Breast epithelium (tissue), 4 donors: ENCODE data around the gene DDR1. TPM values are rescaled to one million over a fixed set of nuclear protein-coding genes. Genes with fewer than 3 reads are reported as not detected.

Experiments
- DNase-seq, 2 donors: peaks; one replicate each; pipeline ENCODE4 v3.0.0-alpha.2; 2019; ENCODE audit warnings: low spot score in 2 of 2
- H3K27ac ChIP-seq, 2 donors: fragments of 200-600 bp; sonication (generic) in 1 of 2; one replicate each; pipeline ENCODE4 v1.5.1; 2016 to 2019; ENCODE audit warnings: mild to moderate bottlenecking in 1 of 2
- H3K27me3 ChIP-seq, 2 donors: fragments of 200-600 bp; sonication (generic) in 1 of 2; one replicate each; pipeline versions ENCODE4 v1.5.1 to v1.6.0; 2017 to 2019; ENCODE audit warnings: control low read depth in 1 of 2, mild to moderate bottlenecking in 1 of 2
- H3K36me3 ChIP-seq: fragments of 200-600 bp; one replicate; pipeline ENCODE4 v1.5.1; 2019
- H3K4me1 ChIP-seq, 2 donors: fragments of 200-600 bp; sonication (generic); one replicate each; pipeline ENCODE4 v1.5.1; 2016 to 2019; ENCODE audit warnings: control low read depth in 1 of 2
- H3K4me3 ChIP-seq, 3 donors: fragments of 200-600 bp; sonication (generic); 1 replicate in 2 of 3; 2 replicates in 1 of 3; pipeline ENCODE4 v1.5.1; 2016 to 2019; ENCODE audit warnings: mild to moderate bottlenecking in 3 of 3, moderate library complexity in 2 of 3
- H3K9me3 ChIP-seq, 2 donors: fragments of 200-600 bp; sonication (generic) in 1 of 2; one replicate each; pipeline ENCODE4 v1.5.1; 2016 to 2019; ENCODE audit warnings: control low read depth in 1 of 2
- POLR2A ChIP-seq: fragments of 450-650 bp; IDR thresholded peaks from one replicate; pipeline ENCODE4 v1.6.1; 2016; ENCODE audit warnings: antibody characterized with exemption, mild to moderate bottlenecking, moderate library complexity
- POLR2AphosphoS5 ChIP-seq, 3 donors: sonication (generic); formaldehyde crosslinking; IDR thresholded peaks; one replicate each; pipeline ENCODE4 v1.6.1; 2017; ENCODE audit warnings: antibody characterized with exemption in 3 of 3
- intact Hi-C: fragments of 100-400 bp; cut with DNase I; formaldehyde crosslinking; loops from one replicate; pipeline ENCODE4 v1.15.1; 2023; ENCODE audit warnings: low total_unique reads
- total RNA-seq, 3 donors: library from RNA; depleted of rRNA; stranded (reverse); fragments of >200 nt; gene quantifications; one replicate each; pipeline ENCODE4 v1.1.0, GENCODE V29; 2016
- TF ChIP-seq, protein P1 (sequence below), 3 donors: fragments of 450-650 bp; IDR thresholded peaks; one replicate each; pipeline ENCODE4 v1.5.1; 2016 to 2017; ENCODE audit warnings: antibody characterized with exemption in 3 of 3, mild to moderate bottlenecking in 3 of 3, moderate library complexity in 3 of 3

DDR1 gene
- total RNA-seq, 3 donors from 2014 or later, result 18.1 to 149 (median 72.1) TPM

DNA sequence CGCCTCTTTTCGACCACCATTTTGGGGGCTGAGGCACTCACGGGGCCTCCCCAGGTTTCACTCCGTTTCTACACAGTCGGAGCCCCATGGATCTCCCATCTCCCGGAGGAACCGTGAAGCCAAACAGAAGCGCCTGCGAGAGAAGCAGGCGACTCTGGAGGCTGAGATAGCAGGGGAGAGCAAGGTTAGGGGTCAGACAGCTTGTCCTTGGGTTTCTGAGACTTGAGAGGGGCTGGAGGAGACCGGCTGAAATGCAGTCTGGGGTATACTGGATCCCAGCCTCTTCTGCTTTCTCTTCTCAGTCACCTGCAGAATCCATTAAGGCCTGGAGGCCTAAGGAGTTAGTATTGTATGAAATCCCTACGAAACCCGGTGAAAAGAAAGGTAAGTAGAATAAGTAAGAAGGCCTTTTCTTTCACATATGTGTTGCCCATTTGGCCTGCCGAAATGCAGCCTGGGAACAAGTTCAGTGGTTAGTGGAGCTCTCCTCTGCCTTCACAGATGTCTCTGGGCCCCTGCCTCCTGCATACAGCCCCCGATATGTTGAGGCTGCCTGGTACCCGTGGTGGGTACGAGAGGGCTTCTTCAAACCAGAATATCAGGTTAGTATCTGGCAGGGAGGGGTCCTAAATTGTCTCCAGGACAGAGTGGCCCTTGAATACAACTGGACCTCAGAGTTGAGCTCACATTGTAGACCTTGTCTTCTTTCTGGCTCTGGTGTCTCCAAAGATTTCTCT lies 30.7 kb downstream of the DDR1 start:
- no peak for TF ChIP-seq POLR2A
- TF ChIP-seq POLR2AphosphoS5 (IDR thresholded peaks at IDR 0.05), result no peak
- TF ChIP-seq, protein P1, sequence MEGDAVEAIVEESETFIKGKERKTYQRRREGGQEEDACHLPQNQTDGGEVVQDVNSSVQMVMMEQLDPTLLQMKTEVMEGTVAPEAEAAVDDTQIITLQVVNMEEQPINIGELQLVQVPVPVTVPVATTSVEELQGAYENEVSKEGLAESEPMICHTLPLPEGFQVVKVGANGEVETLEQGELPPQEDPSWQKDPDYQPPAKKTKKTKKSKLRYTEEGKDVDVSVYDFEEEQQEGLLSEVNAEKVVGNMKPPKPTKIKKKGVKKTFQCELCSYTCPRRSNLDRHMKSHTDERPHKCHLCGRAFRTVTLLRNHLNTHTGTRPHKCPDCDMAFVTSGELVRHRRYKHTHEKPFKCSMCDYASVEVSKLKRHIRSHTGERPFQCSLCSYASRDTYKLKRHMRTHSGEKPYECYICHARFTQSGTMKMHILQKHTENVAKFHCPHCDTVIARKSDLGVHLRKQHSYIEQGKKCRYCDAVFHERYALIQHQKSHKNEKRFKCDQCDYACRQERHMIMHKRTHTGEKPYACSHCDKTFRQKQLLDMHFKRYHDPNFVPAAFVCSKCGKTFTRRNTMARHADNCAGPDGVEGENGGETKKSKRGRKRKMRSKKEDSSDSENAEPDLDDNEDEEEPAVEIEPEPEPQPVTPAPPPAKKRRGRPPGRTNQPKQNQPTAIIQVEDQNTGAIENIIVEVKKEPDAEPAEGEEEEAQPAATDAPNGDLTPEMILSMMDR (IDR thresholded peaks at IDR 0.05), result no peak
- H3K27ac ChIP-seq, result peak overlapping the region; percentile 93 to 96
- no peaks in the 10 kb centered on the region for H3K27me3 ChIP-seq
- no peak for DNase-seq
- intact Hi-C loops, result loop anchor here (10.0 kb wide), 1 partner anchor 160 kb away; no protein-coding TSS in a partner anchor
- H3K4me3 ChIP-seq, result peak overlapping the region; percentile 51 to 77 (median 66)
- no peaks in the 10 kb centered on the region for H3K9me3 ChIP-seq
- H3K4me1 ChIP-seq, result peaks cover 3 to 12% of the 10 kb centered on the region in 2 donors
- no peaks in the 10 kb centered on the region for H3K36me3 ChIP-seq

DNA sequence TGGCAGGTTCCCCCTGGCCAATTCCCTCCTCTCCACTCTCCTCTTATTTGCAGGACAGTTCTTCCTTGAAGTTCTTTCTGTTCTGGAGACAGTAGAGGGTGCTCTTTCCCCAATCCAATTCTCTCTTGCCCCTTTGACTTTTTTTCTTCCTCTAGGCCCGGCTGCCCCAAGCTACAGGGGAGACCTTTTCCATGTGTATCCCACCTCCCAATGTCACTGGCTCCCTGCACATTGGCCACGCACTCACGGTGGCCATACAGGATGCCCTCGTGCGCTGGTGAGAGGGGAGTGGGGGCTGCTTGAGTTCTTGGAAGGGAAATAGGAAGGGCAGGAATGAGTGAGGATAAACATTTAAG lies 31.2 kb downstream of the DDR1 start:
- intact Hi-C loops, result loop anchor here (10.0 kb wide), 1 partner anchor 159 kb away; no protein-coding TSS in a partner anchor
- DNase-seq, result no peak
- no peak for TF ChIP-seq POLR2A
- peak in 1 of 3 donors; percentile 39 for TF ChIP-seq POLR2AphosphoS5 (IDR thresholded peaks at IDR 0.05)
- TF ChIP-seq, protein P1 (IDR thresholded peaks at IDR 0.05), result peak; percentile 45 to 67 (median 53)
- H3K36me3 ChIP-seq, result no peaks in the 10 kb centered on the region
- H3K4me3 ChIP-seq, result no peak overlapping the region
- H3K27me3 ChIP-seq, result no peaks in the 10 kb centered on the region
- peak overlapping the region; percentile 93 to 96 for H3K27ac ChIP-seq
- H3K4me1 ChIP-seq, result peaks cover 3 to 12% of the 10 kb centered on the region in 2 donors
- H3K9me3 ChIP-seq, result no peaks in the 10 kb centered on the region

DNA sequence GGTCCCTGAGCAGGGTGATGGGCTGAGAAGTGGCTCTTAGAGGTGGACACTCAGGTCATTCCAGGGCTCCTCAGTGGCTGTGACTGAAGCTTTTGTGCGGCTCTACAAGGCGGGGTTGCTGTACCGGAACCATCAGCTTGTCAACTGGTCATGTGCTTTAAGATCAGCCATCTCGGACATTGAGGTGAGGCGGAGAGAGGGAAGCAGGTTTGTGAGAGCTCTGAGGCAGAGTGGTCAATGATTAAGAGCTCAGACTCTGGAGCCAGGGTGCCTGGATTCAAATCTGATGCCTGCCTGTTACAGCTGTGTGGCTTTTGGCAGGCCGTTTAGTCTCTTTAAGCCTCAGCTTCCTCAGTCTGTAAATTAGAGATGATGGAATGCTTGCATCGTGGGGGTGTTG lies 32.7 kb downstream of the DDR1 start:
- Histone ChIP-seq H3K36me3 (no peaks in the 10 kb centered on the region), H3K9me3 (no peaks in the 10 kb centered on the region), H3K27me3 (no peaks in the 10 kb centered on the region), H3K4me3 (no peak overlapping the region), H3K4me1 (peaks cover 3 to 12% of the 10 kb centered on the region in 2 donors), H3K27ac (no peak overlapping the region)
- no peak for DNase-seq
- TF ChIP-seq POLR2A, result no peak
- TF ChIP-seq POLR2AphosphoS5 (IDR thresholded peaks at IDR 0.05), result no peak
- TF ChIP-seq, protein P1 (IDR thresholded peaks at IDR 0.05), result no peak
- intact Hi-C loops, result loop anchor here (10.0 kb wide), 1 partner anchor 158 kb away; no protein-coding TSS in a partner anchor

DNA sequence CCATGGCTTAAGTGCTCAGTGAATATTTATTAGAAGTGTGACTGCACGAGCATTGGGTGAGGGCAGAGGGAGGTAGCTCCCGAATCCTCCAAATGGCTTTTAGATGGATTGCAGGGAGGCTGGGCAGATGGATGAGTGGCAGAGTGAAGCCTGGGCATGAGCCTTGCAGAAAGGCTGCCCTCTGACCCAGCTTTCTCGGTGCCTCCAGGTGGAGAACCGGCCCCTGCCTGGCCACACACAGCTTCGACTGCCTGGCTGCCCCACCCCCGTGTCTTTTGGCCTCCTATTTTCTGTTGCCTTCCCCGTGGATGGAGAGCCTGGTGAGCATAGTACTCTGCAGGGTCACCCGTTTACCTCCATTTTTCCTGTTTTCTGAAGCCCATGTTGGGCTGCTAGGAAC lies 33.2 kb downstream of the DDR1 start:
- intact Hi-C loops, result loop anchor here (10.0 kb wide), 1 partner anchor 157 kb away; no protein-coding TSS in a partner anchor
- H3K4me1 ChIP-seq, result peaks cover 3 to 12% of the 10 kb centered on the region in 2 donors
- H3K27me3 ChIP-seq, result no peaks in the 10 kb centered on the region
- no peaks in the 10 kb centered on the region for H3K9me3 ChIP-seq
- no peak overlapping the region for H3K27ac ChIP-seq
- H3K4me3 ChIP-seq, result no peak overlapping the region
- no peak for TF ChIP-seq POLR2A
- TF ChIP-seq, protein P1 (IDR thresholded peaks at IDR 0.05), result no peak
- no peak for TF ChIP-seq POLR2AphosphoS5 (IDR thresholded peaks at IDR 0.05)
- DNase-seq, result no peak
- peaks cover 3% of the 10 kb centered on the region for H3K36me3 ChIP-seq

DNA sequence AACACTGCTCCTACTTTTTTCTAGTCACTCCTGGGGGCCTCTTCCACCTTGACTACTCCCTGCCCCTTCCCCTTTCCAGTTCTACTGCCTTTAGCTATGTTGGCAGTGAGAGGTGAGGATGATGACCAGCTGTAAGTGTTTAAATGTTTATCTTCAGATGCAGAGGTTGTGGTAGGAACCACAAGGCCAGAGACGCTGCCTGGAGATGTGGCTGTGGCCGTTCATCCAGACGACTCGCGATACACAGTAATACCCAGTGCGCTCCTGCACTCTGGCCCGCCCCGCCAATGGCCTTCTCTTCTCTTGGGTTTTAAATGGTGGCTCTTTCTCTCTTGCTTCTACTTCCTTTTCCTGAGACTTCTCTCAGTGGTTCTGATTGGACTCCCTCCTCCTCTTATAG lies 34.4 kb downstream of the DDR1 start:
- no peaks in the 10 kb centered on the region for H3K27me3 ChIP-seq
- H3K4me3 ChIP-seq, result no peak overlapping the region
- TF ChIP-seq POLR2A (no peak), POLR2AphosphoS5 (IDR thresholded peaks at IDR 0.05) (no peak)
- TF ChIP-seq, protein P1 (IDR thresholded peaks at IDR 0.05), result no peak
- H3K4me1 ChIP-seq, result peaks cover 0 to 12% of the 10 kb centered on the region in 2 donors
- DNase-seq, result no peak
- intact Hi-C loops, result loop anchor here (10.0 kb wide), 1 partner anchor 156 kb away; no protein-coding TSS in a partner anchor
- H3K27ac ChIP-seq, result no peak overlapping the region
- H3K9me3 ChIP-seq, result no peaks in the 10 kb centered on the region
- peaks cover 6% of the 10 kb centered on the region for H3K36me3 ChIP-seq
